Activated T-cell treated with anti-CD3 and anti-CD28 coated beads, Interleukin-2, amount 50 U/mL, for 4 hours (primary cell): ENCODE measurements around the gene PHACTR1. TPM values are rescaled to one million over a fixed set of nuclear protein-coding genes. Genes with fewer than 3 reads are reported as not detected.

Experiments used
- ATAC-seq, 2 donors: fragments of 200-7000 bp; cut with Tn5 transposase; one replicate each; pipeline ENCODE4 v1.10.0; 2021
- DNase-seq: peaks from one replicate; pipeline ENCODE4 v3.0.0-alpha.2; 2020
- H3K27me3 Mint-ChIP-seq: one replicate; pipeline ENCODE4 v1.8.0; 2021; ENCODE audit warnings: low read depth, mixed read lengths
- H3K36me3 Mint-ChIP-seq: one replicate; pipeline ENCODE4 v1.8.0; 2022; ENCODE audit warnings: mixed read lengths; ENCODE audit not compliant: insufficient read depth
- H3K4me1 Mint-ChIP-seq: one replicate; pipeline ENCODE4 v1.8.0; 2021; ENCODE audit warnings: low read depth, mixed read lengths
- H3K4me3 Mint-ChIP-seq: one replicate; pipeline ENCODE4 v1.8.0; 2021; ENCODE audit warnings: mild to moderate bottlenecking, moderate library complexity, mixed read lengths
- H3K9me3 Mint-ChIP-seq: one replicate; pipeline ENCODE4 v1.8.0; 2021; ENCODE audit warnings: mixed read lengths
- total RNA-seq, 3 donors: library from RNA; stranded (reverse); gene quantifications; one replicate each; pipeline ENCODE4 v1.2.1, GENCODE V29; 2021

Gene PHACTR1
- total RNA-seq, 3 donors from 2014 or later, result 0.26 to 1.1 (median 0.30) TPM

DNA sequence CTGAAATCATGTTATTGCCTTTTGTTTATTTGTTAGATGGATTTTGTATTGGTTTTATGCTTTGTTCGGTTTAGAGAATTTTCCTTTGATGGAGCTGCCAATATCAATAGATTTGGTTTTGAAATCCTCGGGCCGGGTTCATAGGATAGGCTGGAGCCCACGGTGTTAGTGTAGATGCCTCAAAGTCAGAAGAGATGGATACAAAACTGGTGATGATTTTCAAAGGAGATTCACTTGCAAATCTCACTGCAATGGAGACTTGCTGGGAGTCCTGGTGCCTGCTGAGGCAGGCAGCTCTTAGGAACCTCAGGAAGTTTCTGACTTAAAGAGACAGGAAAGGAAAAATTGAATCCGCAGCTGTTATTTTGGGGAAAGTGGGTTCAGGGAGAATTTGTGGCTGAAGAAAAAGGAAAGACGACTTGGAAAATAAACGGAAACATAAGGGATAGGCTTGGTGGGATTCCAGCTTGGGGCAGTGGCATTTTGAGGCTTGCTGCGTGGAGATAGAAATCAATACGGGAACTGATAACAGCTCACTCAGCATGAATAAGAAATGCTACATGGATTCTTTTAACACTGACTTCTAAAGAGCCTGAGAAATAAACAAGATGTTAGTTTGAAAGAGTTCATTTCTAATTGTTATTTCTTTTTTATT, 241.6 kb downstream of the PHACTR1 start:
- H3K4me3 Mint-ChIP-seq, result peak overlapping the region; percentile 82
- no peaks in the 10 kb centered on the region for H3K9me3 Mint-ChIP-seq
- peaks cover 34% of the 10 kb centered on the region for H3K27me3 Mint-ChIP-seq
- no peak for DNase-seq
- H3K4me1 Mint-ChIP-seq, result peaks cover 25% of the 10 kb centered on the region
- H3K36me3 Mint-ChIP-seq, result no peaks in the 10 kb centered on the region
- no peak for ATAC-seq

DNA sequence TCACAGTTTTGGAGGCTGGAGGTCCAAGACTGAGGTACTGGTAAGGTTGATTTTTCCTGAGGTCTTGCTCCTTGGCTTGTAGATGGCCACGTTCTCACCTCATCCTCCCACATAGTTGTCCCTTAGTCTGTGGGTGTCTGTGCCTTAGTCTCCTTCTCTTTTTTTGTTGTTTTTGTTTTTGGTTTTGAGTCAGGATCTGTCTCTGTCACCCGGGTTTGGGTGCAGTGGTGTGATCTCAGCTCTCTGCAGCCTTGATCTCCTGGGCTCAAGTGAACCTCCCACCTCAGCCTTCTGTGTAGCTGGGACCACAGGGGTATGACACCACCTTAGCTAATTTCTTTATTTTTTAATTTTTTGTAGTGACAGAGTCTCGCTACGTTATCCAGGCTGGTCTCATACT, 245.2 kb downstream of the PHACTR1 start:
- DNase-seq (no peak), ATAC-seq (no peak)
- H3K4me1 Mint-ChIP-seq, result peaks cover 18% of the 10 kb centered on the region
- H3K4me3 Mint-ChIP-seq, result no peak overlapping the region
- H3K9me3 Mint-ChIP-seq, result no peaks in the 10 kb centered on the region
- peaks cover 31% of the 10 kb centered on the region for H3K27me3 Mint-ChIP-seq
- no peaks in the 10 kb centered on the region for H3K36me3 Mint-ChIP-seq

DNA sequence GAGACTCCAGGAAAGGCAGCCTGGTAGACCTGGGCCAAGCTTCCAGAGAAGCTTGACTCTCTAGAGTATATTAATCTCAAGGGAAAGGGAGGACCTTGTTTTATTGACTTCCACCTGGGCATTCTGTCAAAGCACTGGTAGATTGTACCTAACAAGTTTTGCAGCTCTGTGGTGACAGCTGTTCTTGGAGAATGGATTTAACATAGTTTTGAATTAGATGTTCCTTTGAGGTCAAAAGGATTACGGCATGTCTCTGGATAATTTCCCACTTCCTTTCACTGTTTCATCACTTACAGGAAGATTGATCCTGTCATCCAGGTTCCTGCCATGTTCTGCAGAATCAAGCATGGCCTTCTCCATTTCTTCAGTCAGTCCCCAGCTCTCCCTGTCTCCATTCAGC, 246.0 kb downstream of the PHACTR1 start:
- H3K27me3 Mint-ChIP-seq, result peaks cover 28% of the 10 kb centered on the region
- H3K36me3 Mint-ChIP-seq, result no peaks in the 10 kb centered on the region
- ATAC-seq (no peak), DNase-seq (no peak)
- no peak overlapping the region for H3K4me3 Mint-ChIP-seq
- H3K4me1 Mint-ChIP-seq, result peaks cover 14% of the 10 kb centered on the region
- no peaks in the 10 kb centered on the region for H3K9me3 Mint-ChIP-seq

DNA sequence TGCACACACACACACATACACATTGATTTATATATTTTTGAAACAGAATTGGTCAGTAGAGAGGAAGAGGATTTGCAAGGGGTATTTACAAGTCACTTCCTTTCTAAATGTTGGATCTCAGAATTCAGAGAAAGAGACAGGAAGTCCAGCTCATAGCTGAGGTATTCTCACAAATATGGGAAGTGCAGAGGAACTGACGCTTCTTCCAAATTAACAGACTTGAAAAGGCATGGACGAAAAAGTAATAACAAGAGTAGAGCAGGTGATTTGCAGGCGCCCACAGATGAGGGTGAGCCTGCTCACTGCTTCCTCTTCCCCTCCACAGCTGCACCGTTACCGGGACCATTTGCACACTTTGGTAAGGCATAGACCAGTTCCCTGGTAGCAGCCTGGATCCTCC, 246.4 kb downstream of the PHACTR1 start:
- H3K4me1 Mint-ChIP-seq, result peaks cover 9% of the 10 kb centered on the region
- H3K27me3 Mint-ChIP-seq, result peaks cover 23% of the 10 kb centered on the region
- ATAC-seq, result no peak
- no peaks in the 10 kb centered on the region for H3K9me3 Mint-ChIP-seq
- no peak for DNase-seq
- H3K4me3 Mint-ChIP-seq, result no peak overlapping the region
- H3K36me3 Mint-ChIP-seq, result no peaks in the 10 kb centered on the region

DNA sequence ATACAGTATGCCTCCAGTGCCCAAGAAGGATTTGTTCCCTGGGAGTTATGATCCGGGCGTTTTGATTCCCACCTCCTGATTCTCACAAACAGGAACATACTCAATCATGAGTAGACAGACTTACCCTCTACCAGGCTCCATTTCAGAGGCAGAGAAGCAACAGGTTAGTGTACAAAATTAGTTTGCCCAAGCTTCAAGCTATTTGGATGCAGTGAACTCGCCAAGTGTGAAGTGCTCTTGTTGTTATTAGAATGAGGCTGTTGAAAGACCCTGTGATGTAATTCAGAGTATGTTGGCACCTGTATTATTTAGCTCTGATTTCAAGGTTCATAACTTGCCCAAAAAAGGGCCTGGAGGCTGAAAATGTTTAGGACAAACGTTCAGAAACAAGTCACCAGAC, 247.0 kb downstream of the PHACTR1 start:
- DNase-seq, result no peak
- no peak for ATAC-seq
- Mint-ChIP-seq H3K9me3 (no peaks in the 10 kb centered on the region), H3K36me3 (no peaks in the 10 kb centered on the region), H3K4me1 (peaks cover 5% of the 10 kb centered on the region), H3K4me3 (no peak overlapping the region), H3K27me3 (peaks cover 19% of the 10 kb centered on the region)

DNA sequence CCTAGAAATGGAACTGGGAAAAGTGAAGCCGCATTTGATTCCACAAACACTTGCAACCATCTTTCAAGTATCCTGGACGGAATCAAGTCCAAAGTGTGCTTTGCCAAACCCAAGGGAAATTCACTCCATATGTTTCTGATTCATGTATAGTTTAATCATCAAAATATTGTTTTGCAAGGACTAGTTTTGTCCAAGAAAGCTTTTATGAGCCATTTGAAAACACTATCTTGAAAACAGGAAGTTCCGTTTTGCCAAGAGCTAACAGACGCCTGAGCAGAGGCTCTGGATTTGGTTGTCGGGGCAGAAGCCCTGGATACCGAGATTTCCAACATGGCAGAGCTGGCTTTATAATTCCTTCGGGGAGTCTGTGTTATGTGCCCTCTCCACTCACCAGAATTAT, 251.1 kb downstream of the PHACTR1 start:
- Mint-ChIP-seq H3K9me3 (no peaks in the 10 kb centered on the region), H3K36me3 (no peaks in the 10 kb centered on the region), H3K27me3 (peaks cover 16% of the 10 kb centered on the region), H3K4me1 (peaks cover 5% of the 10 kb centered on the region), H3K4me3 (no peak overlapping the region)
- no peak for ATAC-seq
- DNase-seq, result no peak

DNA sequence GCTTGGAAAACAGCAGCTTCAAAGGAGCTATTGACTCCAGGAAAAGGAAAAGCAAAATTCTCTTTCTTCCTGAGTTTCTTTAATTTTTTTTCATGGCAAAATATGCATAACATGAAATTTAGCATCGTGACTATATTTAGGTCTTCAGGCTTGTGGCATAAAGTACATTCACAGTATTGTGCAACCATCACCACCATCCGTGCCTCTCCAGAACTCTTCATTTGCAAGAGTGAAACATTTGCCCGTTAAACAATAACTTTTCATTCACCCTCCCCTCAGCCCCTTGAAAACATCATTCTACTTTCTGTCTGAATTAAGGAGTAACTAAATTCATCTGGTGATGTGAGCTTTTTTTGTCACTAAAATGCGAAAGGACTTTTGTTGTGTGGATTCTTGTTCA, 251.7 kb downstream of the PHACTR1 start:
- H3K27me3 Mint-ChIP-seq, result peaks cover 16% of the 10 kb centered on the region
- H3K4me1 Mint-ChIP-seq, result no peaks in the 10 kb centered on the region
- DNase-seq (no peak), ATAC-seq (no peak)
- H3K4me3 Mint-ChIP-seq, result no peak overlapping the region
- no peaks in the 10 kb centered on the region for H3K9me3 Mint-ChIP-seq
- no peaks in the 10 kb centered on the region for H3K36me3 Mint-ChIP-seq

DNA sequence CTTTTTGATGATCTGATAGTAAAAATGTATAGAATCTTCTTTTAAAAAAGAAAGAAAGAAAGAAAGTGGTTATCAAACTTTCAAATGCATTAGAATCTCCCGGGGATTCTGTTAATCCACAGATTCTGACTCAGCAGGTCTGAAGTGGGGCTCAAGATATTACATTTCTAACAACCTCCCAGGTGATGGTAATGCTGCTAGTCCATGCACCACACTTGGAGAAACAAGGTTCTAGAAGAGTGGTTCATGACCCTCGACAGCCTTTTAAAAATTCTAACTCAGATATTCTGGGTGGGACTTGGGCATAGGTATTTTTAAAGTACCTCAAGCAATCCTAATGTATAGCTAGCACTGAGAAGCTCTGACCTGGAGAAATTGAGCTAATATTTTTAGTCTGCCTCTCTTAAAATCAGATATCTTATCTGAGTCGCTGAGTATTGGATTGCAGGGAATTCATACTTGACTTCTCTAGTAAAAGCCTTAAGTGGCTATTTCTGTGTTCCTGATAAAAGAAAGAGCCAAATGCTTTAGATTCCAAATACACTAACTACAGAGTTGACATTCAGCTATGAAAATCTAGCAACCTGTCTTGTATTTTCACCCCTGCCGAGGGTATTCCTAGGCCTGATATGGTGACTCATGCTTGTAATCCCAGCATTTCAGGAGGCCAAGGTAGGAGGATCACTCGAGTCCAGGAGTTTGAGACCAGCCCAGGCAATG, 252.4 kb downstream of the PHACTR1 start:
- H3K36me3 Mint-ChIP-seq, result no peaks in the 10 kb centered on the region
- no peak for DNase-seq
- H3K27me3 Mint-ChIP-seq, result peaks cover 16% of the 10 kb centered on the region
- H3K9me3 Mint-ChIP-seq, result no peaks in the 10 kb centered on the region
- H3K4me1 Mint-ChIP-seq, result no peaks in the 10 kb centered on the region
- ATAC-seq, result no peak
- no peak overlapping the region for H3K4me3 Mint-ChIP-seq

DNA sequence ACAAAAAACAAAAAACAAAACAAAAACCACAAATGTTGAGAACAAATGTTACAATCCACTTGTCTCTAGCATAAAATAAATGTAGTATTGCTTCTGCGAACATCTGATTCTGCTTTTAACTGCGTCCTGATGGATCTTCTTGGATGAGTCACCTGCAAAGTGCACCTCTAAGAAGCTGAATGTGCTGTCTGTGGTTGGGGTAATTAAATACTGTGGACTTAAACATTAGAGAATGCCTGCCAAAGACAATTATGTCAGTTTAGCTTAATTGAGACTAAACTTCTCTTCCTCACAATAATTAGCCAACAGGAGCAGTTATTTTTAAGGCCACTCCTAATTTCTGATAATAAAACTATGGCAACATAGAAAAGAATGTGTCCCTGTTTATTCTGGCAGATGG, 253.4 kb downstream of the PHACTR1 start:
- Mint-ChIP-seq H3K4me1 (no peaks in the 10 kb centered on the region), H3K4me3 (no peak overlapping the region), H3K9me3 (no peaks in the 10 kb centered on the region), H3K27me3 (peaks cover 14% of the 10 kb centered on the region), H3K36me3 (no peaks in the 10 kb centered on the region)
- ATAC-seq (no peak), DNase-seq (no peak)

DNA sequence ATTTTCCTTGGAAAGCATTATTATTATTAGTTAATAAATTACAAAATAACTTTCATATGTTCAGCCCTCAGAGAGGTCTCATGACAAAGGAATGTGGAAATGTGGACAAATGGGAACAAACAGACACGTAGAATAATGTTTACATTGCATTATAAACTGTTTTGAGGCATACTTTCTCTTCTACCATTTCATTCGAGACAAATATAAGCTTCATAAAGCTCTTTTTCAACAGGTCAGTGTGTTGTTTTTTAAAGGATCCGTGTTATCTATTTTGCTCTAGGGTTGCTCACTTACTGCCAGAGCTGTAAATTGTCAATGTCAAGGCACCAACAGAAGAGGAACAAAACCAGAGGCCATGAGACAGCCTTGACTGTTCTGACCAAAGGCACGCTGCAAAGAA, 256.8 kb downstream of the PHACTR1 start:
- no peaks in the 10 kb centered on the region for H3K9me3 Mint-ChIP-seq
- DNase-seq (no peak), ATAC-seq (no peak)
- H3K4me3 Mint-ChIP-seq, result no peak overlapping the region
- no peaks in the 10 kb centered on the region for H3K4me1 Mint-ChIP-seq
- no peaks in the 10 kb centered on the region for H3K36me3 Mint-ChIP-seq
- H3K27me3 Mint-ChIP-seq, result peaks cover 4% of the 10 kb centered on the region

DNA sequence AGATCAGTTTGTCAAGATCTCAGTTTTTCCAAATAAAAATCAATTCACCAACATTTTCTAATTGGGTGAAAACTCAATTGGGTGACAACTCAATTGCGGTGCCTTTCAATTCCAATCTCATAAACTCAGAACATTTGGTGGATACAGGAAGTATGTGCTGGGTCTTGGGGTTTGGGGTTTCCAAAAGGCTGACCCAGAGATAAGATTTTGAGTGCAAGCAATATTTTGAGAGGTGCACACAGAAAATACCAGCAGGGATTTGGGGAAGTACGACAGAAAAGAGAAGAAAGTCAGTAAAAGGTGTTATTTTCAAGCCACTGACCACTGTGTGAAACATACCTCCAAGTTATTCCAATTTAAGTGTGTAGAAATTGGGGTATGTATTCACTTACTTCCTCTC, 258.0 kb downstream of the PHACTR1 start:
- Mint-ChIP-seq H3K27me3 (peaks cover 4% of the 10 kb centered on the region), H3K4me3 (no peak overlapping the region), H3K36me3 (no peaks in the 10 kb centered on the region), H3K4me1 (no peaks in the 10 kb centered on the region), H3K9me3 (no peaks in the 10 kb centered on the region)
- DNase-seq (no peak), ATAC-seq (no peak)

DNA sequence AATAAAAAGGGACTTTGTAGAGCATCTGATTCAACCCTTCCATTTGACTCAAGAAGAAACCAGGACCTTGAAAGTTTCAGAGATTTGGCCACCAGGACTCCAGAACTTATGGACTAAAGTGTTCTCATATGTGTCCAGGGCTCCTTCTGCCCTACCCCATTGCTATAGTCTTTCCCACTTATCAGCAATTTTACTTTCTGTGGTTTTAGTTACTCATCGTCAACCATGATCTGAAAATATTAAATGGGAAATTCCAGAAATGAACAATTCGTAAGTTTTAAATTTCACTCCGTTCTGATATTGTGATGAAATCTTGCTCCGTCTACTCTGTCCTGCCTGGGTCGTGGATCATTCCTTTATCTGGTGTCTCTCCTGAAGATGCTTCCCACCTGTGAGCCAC, 259.8 kb downstream of the PHACTR1 start:
- no peak overlapping the region for H3K4me3 Mint-ChIP-seq
- peaks cover 4% of the 10 kb centered on the region for H3K27me3 Mint-ChIP-seq
- DNase-seq (no peak), ATAC-seq (no peak)
- H3K4me1 Mint-ChIP-seq, result no peaks in the 10 kb centered on the region
- no peaks in the 10 kb centered on the region for H3K36me3 Mint-ChIP-seq
- H3K9me3 Mint-ChIP-seq, result no peaks in the 10 kb centered on the region

DNA sequence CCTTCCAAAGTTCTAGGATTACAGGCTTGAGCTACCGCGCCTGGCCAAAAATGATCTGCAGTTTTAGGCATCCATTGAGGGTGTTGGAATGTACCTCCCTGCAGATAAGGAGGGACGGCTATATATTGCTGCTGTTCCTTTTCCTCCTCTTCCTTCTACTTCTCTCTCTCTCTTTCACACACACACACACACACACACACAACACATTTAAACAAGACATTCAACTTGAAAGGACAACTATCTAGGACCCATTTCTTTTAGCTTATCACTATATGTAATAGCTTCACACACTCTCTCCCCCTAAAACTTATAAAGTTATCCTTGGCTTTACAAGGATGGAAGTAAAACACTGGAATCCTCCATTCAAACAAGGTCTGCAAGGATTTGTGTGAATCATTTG, 260.6 kb downstream of the PHACTR1 start:
- H3K4me3 Mint-ChIP-seq, result no peak overlapping the region
- DNase-seq, result no peak
- H3K36me3 Mint-ChIP-seq, result no peaks in the 10 kb centered on the region
- peaks cover 4% of the 10 kb centered on the region for H3K27me3 Mint-ChIP-seq
- ATAC-seq, result no peak
- H3K9me3 Mint-ChIP-seq, result no peaks in the 10 kb centered on the region
- no peaks in the 10 kb centered on the region for H3K4me1 Mint-ChIP-seq

DNA sequence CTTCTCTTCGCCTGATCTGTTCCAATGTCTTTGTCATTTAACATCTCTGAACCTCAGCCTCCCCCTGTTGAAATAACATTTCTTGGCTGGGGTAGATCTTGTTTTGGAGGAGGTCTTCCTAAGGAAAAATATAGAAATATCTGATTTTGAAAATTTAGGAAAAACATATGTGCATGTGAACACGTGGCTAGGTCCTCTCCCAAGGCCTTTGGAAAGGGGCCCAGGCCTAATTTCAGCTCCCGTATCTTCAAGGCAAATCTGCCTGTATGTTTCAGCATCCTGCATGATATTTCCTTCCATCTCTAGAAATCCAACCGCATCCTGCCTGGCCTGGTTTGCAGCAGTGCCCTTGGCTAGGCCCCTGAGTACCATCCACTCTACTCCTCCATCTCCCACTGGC, 261.2 kb downstream of the PHACTR1 start:
- Mint-ChIP-seq H3K9me3 (no peaks in the 10 kb centered on the region), H3K4me1 (no peaks in the 10 kb centered on the region), H3K4me3 (no peak overlapping the region), H3K36me3 (no peaks in the 10 kb centered on the region), H3K27me3 (peaks cover 4% of the 10 kb centered on the region)
- DNase-seq (no peak), ATAC-seq (no peak)

DNA sequence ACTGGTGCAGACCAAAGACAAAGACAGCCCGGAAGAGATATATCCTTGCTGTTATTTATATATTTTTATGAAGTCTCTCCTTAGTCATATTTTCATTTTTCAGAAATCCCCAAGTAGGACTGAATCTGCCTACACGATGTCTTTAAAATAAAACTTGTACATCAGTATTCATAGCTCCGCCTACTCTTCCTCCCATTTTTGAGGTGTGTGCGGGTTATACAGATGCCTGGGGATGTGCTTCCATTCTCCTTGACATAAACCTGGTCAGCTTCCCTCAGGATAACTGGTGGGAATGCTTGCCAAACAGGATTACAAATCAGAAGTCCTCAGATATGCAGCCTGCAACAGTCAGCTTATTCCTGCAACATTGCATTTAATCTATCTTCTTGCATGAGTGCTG, 264.2 kb downstream of the PHACTR1 start:
- peaks cover 2% of the 10 kb centered on the region for H3K27me3 Mint-ChIP-seq
- ATAC-seq, result no peak
- no peak overlapping the region for H3K4me3 Mint-ChIP-seq
- no peaks in the 10 kb centered on the region for H3K4me1 Mint-ChIP-seq
- no peaks in the 10 kb centered on the region for H3K9me3 Mint-ChIP-seq
- no peaks in the 10 kb centered on the region for H3K36me3 Mint-ChIP-seq
- DNase-seq, result no peak
